GM19395 (cell line): ENCODE data around the gene EHD4.

Experiments
- ATAC-seq: cut with Tn5 transposase; IDR thresholded peaks from one replicate; pipeline ENCODE4 v1.9.1; 2021; ENCODE audit warnings: mild to moderate bottlenecking, moderate library complexity; ENCODE audit not compliant: unreplicated experiment

The EHD4 gene

DNA sequence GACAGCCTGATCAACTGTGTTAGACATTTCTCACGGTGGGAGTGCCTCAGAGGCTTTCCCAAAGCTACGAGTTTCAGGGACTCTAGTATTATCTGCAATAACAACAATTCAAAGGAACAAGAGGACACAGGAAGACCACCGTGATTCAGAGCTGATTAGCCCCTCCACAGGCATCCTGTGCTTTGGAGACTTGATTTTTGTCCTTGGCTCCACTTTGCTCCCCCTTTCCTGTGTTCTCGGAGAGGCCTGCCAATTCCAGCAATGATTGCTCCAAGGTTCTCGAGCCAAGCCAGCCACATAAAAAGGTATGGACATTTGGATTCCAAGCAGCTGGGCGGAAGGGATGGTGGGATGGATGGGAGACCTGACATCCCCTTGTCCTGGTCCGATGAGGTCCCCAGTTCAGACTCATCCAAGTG is 14.3 kb downstream of the EHD4 start:
- no peak for ATAC-seq

DNA sequence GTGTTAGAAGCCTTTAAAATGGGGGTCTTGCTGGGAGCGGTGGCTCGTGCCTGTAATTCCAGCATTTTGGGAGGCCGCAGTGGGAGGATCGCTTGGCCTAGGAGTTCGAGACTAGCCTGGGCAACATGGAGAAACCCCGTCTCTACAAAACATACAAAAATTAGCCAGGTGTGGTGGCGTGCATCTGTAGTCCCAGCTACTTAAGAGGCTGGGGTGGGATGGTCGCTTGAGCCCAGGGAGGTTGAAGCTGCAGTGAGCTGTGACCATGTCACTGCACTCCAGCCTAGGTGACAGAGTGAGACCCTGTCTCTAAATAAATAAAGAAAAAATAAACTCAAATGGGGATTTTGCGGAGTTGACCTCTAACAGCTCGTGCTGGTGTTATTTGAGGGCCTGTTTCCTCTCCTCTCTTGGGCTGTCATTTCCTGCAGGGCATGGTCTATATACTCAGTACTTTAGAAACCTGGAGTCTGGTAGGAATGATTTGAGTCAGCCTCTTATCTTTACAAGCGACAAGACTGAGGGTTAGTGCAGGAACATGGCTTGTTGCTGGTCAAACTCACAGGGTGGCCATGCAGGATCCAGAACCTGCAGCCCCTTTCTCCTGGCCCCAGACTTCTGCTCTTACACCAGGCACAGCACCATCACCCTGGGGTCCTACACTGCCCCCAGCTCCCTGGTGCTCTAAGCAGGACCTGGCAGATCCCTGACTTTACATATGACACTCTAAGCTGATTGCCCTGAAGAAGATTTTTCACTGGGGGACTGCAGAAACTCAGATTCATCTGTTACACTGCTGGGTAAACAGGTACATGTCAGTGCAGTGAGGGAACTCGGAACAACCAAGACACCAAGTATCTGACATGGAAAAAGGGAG is 15.1 kb downstream of the EHD4 start:
- peak; percentile 82 for ATAC-seq

DNA sequence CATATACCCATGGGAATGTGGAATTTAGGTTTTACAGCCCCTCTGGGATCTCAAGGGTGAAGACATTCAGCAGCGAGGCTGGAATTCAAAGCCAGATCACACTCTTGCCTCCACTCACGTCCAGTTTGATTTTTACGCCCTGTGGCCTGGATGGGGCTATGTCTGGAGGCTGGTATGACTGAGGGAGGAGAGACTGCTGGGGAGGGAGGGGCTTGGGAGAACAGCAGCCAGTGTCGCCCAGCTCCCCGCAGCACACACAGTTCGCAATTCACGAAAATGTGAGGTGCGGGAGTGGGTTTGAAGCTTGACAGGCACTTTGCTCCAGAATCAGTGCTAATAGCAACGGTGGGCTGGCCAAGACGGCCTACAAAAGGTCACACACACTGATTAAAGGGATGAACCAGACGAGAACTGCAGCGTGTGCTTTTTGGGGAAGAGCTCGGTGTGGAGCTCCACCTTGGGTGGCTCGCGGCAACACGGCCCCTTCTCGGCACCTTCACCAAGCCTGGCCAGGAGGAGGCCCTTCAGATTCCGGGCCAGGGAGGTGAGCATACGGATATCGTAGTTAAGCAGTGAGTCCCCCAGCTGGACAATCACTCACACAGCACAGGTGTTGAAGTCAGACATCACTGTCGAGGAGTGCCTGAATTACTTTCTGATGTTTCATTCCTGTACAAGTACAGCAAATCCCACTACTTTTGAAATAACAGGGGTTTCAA is 16.4 kb downstream of the EHD4 start:
- ATAC-seq: no peak

DNA sequence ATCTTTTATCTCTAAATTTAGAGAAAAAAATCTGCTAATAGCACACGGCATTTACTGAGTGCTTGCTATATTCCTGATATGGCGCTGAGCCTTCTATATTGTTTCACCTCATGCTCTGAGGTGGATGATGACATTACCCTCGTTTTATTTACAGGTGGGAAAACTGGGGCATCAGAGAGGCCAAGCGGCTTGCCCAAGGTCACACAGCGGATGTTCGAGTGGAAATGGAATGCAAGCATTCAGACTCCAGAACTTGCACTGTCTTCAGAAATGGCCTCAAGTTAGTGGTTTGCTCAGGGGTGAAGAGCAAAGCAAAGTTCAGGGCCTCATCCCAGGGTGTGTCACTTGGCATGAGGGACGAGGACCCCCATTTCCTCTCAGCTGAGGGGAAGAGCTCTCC is 17.3 kb downstream of the EHD4 start:
- no peak for ATAC-seq

DNA sequence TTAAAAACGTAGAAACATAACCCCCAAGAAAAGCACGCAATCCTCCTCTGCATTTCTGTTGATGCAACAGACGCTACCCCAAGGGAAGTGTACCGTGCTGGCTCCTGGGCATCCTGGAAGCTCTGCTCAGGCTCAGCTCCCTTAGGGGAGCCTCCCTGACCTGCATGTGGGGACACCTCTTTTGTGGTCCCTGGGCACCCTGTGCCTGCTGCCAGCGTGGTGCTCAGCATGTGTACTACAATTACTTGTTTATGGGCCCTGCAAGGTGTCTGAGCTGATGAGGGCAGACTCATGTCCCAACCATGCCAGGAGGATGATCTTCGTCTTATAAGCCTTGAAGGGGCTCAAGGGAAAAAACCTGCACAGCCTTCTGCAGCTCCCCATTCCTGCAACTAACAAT is 18.3 kb downstream of the EHD4 start:
- ATAC-seq: no peak

DNA sequence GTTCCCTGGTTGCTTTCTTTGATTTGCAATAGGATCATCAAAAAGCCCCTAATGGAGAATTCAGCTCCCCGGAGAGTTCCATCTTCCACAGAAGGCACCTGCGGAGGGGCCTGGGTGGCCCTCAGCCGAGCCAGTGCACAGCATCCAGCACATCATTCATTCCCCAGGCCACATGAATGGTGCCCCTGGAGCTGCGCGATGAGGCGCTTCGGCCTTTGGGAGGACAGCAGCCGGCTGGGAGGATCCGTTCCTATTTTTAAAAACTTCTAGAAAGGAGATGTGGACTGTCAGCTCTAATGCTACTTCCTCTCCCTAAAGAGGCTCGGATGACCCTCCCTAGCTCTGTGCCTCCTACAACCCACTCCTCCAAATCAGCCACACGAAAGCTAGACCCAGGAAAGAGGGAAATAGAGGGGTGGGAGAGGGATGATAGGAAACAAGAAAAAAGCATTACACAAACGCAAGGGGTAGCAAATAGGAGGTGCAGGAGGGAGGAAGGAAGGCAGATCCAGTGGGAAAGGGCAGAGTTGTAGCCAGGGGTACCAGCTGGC is 20.3 kb downstream of the EHD4 start:
- no peak for ATAC-seq

DNA sequence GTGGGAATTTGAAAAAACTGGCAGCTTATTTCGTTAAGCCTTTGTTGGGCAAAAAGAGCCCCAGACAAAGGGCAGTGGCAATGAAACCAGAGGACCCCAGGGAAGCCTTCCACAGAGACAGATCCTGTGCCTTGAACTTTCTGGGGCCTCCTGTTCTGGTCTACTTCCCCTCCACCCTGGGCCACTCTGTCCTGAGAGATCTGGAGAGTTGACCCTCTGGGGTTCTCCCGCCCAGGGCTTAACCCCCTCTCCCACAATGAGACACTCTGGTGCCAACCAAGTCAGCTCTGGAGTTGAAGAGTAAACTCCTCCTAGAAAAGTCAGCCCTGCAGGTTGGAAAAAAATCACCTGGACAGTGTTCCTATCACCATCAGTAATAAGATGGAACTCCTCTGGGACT is 20.8 kb downstream of the EHD4 start:
- no peak for ATAC-seq

DNA sequence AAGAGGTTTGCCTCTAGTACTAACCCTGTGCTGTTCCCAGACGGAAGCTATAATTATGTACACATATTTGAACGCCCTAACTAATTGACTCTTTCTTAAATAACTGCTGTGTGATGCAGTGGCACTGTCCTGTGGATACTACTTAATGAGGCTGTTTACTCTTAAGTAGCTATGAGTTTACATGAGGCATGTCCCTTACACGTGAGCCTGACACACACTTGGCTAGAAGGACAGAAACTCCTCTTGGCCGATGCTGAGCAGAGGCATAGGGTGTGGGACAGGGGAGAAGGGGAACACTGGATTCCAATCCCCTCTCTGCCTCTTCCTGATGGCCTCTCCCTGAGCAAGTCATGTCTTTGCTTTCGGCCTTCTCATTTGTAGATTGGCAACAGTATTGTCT is 21.9 kb downstream of the EHD4 start:
- ATAC-seq: no peak

DNA sequence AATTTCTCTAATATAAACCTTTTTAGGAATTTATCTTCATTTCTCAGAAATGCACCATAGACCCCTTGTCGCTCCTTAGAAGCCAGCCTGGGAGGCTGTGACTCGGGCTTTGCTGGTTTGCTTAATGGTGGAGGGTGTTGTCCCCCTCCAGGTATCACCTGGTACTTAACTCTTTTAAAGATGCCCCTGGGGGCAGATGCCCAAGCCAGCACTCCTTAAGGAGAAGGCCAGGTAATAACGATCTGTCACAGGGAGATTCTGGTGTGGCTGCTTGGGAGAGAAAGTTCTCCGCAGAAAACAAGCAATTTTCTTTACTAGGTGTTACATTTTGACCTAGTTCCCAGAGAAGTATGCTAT is 22.3 kb downstream of the EHD4 start:
- ATAC-seq: no peak

DNA sequence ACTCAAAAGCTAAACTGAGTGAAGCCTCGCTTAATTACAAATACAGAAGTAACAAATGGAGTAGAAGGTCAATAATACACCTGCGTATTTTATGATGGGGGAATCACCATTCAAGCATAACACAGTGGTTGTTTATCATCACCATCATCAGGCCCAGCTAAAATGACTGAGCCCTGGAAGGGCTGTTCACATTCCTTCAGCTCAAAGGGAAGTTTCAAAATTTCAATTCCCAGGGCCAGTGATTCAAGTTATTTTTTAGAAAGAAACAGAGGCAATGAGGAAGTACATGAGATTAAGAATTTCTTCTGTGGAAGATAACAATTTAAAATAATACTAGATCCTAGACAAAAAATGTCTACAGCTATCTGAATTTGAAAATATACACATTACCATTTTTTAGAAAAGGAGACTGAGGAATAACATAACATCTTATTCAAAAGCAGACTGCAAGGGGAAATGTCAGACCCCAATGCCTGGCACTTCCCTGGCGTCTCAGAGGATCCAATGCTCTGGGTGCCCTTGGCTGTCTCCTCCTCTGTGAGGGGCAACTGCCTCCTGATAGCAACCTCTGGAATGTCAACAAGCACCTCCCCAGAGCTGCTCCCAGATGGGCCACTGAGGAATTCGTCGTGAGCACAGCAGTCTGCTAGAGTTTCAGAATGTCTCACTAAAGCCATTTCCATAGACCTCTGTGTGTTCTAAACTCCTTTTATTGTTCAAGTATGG is 22.8 kb downstream of the EHD4 start:
- ATAC-seq: no peak

DNA sequence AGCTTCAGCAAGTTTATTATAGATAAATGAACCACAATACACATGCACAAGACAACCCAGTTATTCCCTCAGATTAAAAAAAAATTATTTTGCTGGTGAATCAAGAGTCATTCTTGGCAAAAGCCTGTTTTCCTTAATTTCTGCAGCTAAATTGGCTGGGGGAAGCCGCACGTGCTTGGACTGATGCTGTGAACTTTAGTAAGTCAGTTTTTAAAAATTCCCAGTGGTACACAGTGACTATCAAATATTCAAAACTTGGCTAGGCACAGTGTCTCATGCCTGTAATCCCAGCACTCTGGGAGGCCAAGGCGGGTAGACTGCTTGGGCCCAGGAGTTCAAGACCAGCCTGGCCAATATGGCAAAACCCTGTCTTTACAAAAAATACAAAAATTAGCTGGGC is 23.9 kb downstream of the EHD4 start:
- ATAC-seq: no peak

DNA sequence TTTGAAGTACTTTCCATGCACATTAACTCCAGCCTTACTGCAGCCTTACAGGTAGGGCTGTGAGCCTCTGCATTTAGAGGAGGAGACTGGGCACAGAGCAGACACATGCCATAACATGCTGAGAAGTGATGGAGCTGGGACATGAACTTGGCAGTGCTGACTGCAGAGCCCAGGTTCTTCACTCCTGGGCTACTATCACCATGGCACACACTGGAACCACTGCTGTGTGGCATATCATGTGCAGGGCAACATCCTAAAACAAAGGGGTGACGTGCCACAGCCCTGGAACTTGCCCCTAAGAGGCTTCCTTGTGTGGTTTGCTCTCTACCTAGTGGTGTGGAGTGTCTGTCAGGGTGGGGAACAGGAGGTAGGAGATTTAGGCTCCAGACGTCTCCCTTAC is 25.4 kb downstream of the EHD4 start:
- ATAC-seq: no peak

DNA sequence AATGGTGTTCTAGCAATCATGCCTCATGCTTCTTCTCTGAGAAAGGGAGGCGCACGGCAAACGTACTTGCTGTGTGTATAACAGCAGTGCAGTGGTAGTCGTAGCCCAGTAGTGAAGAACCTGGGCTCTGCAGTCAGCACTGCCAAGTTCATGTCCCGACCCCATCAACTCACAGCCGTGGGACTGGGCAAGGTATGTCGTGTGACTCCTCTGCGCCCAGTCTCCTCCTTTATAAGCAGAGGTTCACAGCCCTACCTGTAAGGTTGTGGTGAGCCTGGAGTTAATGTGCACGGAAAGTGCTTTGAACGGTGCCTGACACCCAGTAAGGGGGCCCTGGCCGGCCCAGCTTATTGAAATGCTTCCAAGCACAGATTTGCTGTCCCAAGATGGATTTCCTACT is 26.6 kb downstream of the EHD4 start:
- ATAC-seq: no peak

DNA sequence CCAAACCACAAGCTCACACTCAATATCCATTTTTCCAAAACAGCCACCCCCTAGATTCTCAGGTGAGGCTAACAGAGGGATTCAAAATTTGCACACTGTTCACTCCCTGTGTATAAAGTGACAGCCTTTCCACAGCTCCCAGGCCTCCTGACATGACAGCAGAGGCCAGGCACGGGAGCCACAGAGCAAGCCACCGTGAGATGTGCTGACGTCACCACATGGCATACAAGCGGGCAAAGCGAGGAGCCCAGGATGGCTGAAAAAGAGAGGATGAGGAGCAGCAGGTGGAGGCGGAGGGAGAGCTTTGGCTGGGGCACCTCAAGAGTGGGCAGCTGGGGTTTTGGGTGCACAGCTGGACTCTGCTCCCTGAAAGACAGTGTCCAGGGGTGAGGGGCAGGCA is 27.1 kb downstream of the EHD4 start:
- ATAC-seq: no peak

DNA sequence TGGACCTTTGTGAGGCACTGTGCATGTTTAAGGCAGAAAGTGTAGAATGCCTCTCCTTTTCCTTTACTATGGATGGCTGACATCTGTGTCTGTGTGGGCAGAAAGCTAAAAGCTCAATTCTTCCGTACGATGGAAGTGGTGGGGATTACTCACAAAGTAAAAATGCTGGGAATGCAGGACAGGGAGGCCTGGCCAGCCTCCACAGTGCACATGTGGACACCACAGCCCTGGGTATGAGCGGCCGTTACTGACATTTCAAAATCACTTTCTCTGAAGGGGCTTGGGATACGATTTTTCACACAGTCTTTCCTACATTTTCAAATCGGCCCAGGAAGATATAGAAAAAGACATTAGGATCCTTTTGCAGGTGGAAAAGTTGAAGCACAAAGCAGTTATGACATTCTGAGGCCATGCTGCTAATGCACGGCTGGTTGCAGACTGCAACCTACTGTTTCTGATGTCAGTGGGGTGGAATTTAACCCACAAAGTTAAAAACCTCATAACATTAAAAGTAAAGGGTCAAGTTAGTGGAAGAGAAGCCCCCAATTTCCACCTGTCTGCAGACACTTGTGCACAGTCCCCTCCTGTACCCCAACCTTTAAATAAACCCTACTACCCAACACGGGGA is 27.9 kb downstream of the EHD4 start:
- ATAC-seq: no peak

DNA sequence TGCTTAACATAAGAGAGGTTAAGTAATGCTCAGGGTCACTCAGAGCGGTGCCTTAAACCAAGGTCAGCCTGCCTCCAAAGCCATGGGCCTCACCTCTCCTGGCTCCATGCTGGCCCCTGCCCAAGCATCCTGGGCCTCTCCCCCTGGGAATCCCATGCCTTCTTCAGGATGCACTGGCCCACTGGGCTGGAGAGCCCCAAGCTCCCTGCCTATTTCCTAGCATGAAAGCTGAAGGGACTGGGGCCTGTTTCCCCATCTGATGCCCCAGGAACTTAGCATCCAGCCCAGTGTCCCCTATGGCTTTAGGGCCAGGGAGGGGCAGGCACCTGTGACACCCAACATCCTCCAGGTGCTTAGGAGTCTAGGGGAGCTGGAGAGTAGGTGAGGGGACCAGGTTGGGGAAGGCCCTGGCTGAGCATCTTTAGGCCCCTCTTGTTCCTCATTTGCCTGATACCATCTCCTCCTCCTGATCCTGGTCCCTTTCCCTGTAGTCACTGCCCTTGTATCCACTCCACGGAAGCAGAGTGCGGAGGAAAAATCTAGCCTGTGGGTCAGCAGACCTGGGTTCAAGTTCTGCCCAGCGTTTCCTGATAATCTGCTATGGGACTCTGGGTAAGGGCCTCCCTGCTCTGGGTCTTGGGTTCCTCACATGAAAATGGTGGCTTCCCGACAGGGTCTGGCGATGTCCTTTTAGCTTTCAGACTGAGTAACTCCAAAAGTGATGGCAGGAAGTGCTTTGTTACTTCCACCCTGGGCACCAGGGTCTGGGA is 28.6 kb downstream of the EHD4 start:
- no peak for ATAC-seq

DNA sequence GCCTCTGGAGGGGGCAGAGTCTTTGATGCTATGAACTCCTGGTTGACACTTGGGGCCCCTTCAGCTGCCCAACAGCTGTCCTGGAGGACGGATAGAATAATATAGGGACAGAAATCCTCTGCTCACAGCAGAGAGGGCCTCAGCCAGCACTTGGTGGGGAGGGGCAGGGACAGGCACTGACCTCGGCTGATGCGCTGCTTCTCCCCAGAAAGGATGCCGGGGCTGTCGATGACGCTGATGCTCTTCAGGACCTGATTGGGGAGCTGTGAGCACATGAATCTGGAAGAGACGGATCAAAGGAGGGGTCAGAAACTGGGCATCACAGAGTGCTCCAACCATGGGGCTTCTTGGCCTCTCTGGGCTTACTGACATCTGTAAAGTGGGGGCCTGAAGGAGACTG is 29.5 kb downstream of the EHD4 start:
- ATAC-seq: no peak

DNA sequence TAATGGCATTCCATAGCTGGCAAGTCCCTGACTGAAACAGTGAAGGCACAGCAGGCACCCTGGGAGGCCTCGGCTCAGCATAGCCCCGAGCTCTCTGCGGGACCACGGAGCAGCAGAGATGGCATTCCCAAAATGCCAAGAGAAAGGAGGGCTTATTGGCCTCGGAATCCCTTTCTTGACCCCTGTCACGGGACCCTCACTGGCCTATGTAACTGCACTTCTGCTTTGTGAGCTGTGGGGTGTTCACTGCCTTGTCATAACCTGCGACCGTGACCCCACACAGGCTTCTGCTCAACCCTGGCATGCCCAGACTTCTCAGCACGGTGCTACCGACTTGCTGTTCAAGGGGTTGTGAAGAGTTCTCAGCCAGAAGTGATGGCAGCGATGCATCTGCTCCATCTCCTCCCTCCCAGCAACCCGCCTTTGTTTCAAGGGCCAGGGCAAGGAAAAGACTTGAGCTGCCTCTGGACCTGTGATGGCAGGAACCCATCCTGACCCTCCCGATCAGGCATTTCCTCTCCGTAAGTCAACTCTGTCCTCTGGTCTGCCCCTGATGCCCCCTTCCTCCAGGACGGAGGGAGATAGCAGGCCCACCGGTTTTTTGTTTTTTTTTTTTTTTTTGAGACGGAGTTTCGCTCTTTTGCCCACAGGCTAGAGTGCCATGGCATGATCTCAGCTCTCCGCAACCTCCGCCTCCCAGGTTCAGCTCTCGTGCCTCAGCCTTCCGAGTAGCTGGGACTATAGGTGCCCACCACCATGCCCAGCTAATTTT is 30.5 kb downstream of the EHD4 start:
- no peak for ATAC-seq

DNA sequence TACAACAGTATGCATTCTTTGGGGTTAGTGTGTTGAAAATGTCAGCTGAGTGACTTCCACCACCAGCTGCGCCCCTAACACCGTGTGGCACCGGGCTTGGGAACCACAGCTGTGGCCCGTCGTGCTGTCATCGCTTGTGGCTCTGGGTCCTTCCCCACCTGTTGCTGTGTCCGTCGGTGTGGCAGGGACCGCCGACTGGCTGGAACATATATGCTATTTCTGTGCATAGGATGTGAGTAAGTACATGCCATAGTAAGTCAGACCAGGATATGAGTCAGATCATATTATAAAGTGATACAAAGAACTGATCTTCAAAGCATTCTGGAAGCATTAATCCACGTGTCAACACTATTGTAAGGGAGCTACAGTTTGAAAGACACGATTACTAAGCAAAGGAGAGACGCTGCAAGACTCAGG is 31.9 kb downstream of the EHD4 start:
- ATAC-seq: no peak

DNA sequence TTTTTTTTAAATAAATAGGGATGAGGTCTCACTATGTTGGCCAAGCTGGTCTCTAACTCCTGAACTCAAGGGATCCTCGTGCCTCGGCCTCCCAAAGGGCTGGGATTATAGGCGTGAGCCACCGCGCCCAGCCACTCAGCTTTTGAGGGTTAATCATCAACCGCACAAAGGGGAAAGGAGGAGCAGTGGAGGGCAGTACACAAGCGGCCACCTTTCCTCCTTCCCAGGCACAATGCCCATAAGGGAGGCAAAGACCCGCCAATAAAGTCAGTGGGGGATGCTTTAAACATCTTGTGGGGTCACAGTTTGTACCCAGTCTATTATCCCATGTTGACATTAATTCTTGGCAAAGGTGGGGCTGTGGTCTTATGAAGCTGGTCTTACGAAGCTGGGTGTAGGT is 32.4 kb downstream of the EHD4 start:
- no peak for ATAC-seq
